ENCODE data around the gene SLIRP. TPM values are rescaled to one million over a fixed set of nuclear protein-coding genes. Genes with fewer than 3 reads are reported as not detected.
A peak's percentile ranks its signal among the peaks of the same experiment; 100 is the strongest.
"Not testable (repeated sequence)": the region's sequence is repeated elsewhere in the genome, so short reads cannot be mapped to it uniquely, and the experiment has no call there.

Gene SLIRP
- total RNA-seq, 1 donor from 2014 or later, result 71.1 TPM

DNA sequence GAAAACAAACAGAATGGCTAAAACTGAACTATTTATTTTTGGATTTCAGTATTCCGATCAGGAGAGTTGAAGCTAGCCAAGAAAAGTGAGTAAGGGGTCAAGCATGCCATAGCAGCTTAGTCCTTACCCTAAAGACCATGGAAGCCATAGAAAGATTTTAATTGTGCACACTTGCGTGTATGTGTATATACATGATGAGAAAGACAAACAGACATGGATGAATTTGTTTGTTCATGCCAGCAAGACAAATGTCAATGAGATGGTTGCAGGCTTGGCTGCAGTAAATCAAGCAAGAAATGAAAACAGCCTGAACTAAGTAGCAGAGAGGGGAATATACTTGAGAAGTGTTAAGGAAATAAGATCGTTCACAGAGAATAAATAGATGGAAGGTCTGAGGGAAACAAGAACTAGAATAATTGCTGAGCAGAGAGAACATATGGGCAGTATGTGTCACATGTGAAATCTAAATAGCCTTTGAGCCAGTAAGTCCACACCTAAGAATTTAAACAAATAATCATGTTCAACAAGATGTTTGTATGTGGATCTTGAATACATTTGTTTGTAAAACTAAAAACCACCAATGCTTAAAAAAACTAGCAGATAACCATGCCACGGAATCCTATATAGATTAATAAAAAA, 38.3 kb downstream of the SLIRP start:
- Histone ChIP-seq H3K9me3 (no peaks in the 10 kb centered on the region), H3K27me3 (no peaks in the 10 kb centered on the region), H3K36me3 (peaks cover 83% of the 10 kb centered on the region), H3K4me1 (no peaks in the 10 kb centered on the region), H3K27ac (no peak overlapping the region), H3K4me3 (no peak overlapping the region)
- DNase-seq (no peak), ATAC-seq (no peak)
- intact Hi-C loops (cut with DNase I), result no loop called here
- TF ChIP-seq, protein P1, sequence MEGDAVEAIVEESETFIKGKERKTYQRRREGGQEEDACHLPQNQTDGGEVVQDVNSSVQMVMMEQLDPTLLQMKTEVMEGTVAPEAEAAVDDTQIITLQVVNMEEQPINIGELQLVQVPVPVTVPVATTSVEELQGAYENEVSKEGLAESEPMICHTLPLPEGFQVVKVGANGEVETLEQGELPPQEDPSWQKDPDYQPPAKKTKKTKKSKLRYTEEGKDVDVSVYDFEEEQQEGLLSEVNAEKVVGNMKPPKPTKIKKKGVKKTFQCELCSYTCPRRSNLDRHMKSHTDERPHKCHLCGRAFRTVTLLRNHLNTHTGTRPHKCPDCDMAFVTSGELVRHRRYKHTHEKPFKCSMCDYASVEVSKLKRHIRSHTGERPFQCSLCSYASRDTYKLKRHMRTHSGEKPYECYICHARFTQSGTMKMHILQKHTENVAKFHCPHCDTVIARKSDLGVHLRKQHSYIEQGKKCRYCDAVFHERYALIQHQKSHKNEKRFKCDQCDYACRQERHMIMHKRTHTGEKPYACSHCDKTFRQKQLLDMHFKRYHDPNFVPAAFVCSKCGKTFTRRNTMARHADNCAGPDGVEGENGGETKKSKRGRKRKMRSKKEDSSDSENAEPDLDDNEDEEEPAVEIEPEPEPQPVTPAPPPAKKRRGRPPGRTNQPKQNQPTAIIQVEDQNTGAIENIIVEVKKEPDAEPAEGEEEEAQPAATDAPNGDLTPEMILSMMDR (IDR thresholded peaks at IDR 0.05), result no peak

DNA sequence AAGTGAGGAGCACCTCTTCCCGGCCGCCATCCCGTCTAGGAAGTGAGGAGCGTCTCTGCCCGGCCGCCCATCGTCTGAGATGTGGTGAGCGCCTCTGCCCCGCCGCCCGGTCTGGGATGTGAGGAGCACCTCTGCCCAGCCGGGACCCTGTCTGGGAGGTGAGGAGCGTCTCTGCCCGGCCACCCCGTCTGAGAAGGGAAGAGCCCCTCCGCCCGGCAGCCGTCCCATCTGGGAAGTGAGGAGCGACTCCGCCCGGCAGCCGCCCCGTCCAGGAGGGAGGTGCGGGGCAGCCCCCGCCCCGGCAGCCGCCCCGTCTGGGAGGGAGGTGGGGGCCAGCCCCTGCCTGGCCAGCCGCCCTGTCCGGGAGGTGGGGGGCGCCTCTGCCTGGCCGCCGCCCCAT, 39.5 kb downstream of the SLIRP start:
- intact Hi-C loops (cut with DNase I); ATAC-seq; H3K9me3 ChIP-seq; H3K27ac ChIP-seq; H3K4me1 ChIP-seq; H3K27me3 ChIP-seq; H3K4me3 ChIP-seq; DNase-seq: not testable (repeated sequence)
- peaks cover 82% of the 10 kb centered on the region for H3K36me3 ChIP-seq

DNA sequence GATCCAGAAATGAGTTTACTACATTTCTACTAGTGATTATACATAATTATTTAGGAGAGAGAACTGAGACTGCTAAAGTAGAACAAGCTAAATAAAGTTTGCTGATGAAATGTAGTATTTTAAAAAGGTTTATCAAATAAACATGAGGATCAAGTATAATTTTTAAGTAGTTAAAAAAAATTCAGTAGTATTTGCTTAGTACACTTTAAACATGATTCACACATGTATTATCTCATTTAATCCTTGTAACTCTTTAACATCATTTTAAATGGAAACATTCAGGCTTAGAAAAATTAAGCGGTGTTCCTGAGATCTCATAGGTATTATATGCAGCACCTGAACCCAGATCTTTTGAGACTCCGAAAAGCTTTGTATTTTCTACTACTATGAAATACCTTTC, 44.4 kb downstream of the SLIRP start:
- intact Hi-C loops (cut with DNase I), result no loop called here
- Histone ChIP-seq H3K27ac (no peak overlapping the region), H3K36me3 (peaks cover 74% of the 10 kb centered on the region), H3K9me3 (no peaks in the 10 kb centered on the region), H3K4me3 (no peak overlapping the region), H3K27me3 (no peaks in the 10 kb centered on the region), H3K4me1 (no peaks in the 10 kb centered on the region)
- DNase-seq, result no peak
- TF ChIP-seq, protein P1 (IDR thresholded peaks at IDR 0.05), result no peak
- no peak for ATAC-seq

DNA sequence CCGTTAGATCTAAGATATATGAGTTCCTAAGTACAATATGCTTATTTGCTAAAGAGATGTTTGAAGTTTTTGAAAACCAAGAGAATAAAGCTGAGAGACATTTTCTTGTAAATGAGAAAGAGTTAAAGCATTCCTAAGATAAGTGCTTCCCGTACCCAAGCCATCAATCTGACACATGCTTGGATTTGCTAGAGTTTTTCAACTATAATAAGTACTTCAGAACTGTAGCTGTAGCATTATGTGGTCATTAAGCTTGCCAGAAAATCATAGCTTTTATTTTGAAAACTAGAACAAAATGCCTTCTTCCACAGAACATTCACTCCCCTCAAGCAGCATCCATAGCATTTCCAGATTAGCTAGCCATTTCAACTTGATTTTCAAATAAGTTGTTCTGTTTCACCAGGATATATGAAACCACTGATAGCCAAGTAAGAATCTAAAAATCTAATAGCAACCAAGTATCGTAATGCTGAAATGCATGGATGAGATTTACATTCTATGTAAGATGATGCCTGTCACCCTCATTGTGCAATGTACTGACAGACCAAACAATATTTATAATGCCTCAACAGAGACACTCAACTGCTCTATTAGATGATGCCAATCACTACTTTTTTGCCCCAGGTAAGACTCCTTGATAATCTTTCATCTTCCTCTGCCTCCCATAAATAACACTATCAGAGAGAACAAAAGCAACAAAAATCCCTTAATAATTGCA, 45.1 kb downstream of the SLIRP start:
- H3K36me3 ChIP-seq, result peaks cover 69% of the 10 kb centered on the region
- H3K4me3 ChIP-seq, result no peak overlapping the region
- no peaks in the 10 kb centered on the region for H3K27me3 ChIP-seq
- no peaks in the 10 kb centered on the region for H3K4me1 ChIP-seq
- intact Hi-C loops (cut with DNase I), result no loop called here
- no peaks in the 10 kb centered on the region for H3K9me3 ChIP-seq
- TF ChIP-seq, protein P1 (IDR thresholded peaks at IDR 0.05), result no peak
- no peak overlapping the region for H3K27ac ChIP-seq
- no peak for DNase-seq
- ATAC-seq, result no peak

DNA sequence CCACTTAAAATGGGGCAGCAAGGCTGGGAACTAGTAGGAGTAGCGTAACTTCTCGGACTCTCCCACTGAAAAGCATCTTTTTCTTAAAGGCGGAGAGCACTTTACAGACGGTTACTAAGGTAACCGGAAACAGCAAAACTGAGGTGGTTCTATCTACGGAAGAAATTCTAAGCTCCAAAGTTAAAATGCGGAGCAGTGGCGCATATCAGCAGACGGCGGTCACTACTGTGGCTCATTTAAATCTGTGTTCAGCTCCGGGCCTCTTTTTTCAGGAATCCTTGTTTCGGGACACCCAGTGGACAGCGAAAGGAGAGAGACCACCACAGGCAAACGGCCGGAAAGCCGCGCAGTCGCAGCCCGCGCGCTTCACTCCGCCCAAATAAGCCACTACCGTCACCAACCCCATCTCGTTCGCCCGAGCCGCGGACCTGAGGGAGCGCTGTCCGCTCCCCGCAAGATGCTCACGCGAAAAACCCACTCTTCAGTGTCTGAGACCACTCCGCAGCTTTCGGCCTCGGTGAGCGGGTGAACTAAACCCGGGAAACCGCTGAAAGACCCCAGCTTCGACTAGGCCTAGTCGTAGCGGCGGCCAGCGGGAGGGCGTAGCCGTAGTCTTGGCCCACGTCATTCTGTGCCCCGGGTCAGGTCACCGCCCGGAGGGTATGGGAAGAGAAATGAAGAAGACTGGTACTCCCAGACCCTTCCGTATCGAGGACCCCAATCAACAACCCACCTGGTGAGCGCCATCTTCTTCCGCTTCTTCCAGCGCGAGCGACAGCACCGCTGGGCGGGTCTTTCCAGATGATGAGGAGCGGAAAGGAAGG, 52.7 kb downstream of the SLIRP start, which contains the start of gene SNW1:
Gene SNW1, minus strand, starts transcription at position 776 of the 824 bp plus-strand sequence. Its CDS starts 29 bp downstream, at position 747.
- ATAC-seq, result peak; percentile 99

More for the DNA sequence above, 52.7 kb downstream of the SLIRP start, which contains the start of gene SNW1:
- TF ChIP-seq, protein P1 (IDR thresholded peaks at IDR 0.05), result no peak
- Histone ChIP-seq H3K9me3 (no peaks in the 10 kb centered on the region), H3K4me3 (peak within 1 kb of the TSS; percentile 97), H3K27me3 (no peaks in the 10 kb centered on the region), H3K36me3 (no peaks in the 10 kb centered on the region), H3K4me1 (peaks cover 16% of the 10 kb centered on the region), H3K27ac (peak within 1 kb of the TSS; percentile 93)
- intact Hi-C loops (cut with DNase I), result no loop called here
- DNase-seq, result peak; percentile 95
